ENCODE measurements around the gene PTGDR. TPM values are rescaled to one million over a fixed set of nuclear protein-coding genes. Genes with fewer than 3 reads are reported as not detected.

PTGDR gene
- total RNA-seq, 1 experiment from 2014 or later, result not detected

- H3K27ac ChIP-seq (ENCODE audit: low read depth, low read length), result no peak overlapping the region
- no peak overlapping the region for H2AFZ ChIP-seq (ENCODE audit: low read depth, low read length, poor library complexity, severe bottlenecking)
- H3K4me2 ChIP-seq (ENCODE audit: low read length), result no peak overlapping the region
- ATAC-seq, result no peak
- no TSS peak for BruUV-seq (replicated peaks)
- no peaks in the 10 kb centered on the region for H3K27me3 ChIP-seq (ENCODE audit: insufficient read depth, low read length)
- no peaks in the 10 kb centered on the region for H3K4me1 ChIP-seq (ENCODE audit: control insufficient read depth in 1 of 2, insufficient read depth in 2 of 2, low read length in 2 of 2)
- POLR2A ChIA-PET, result no interaction called here
- no peaks in the 10 kb centered on the region for H3K9me2 ChIP-seq (ENCODE audit: insufficient read depth)
- RAD21 ChIA-PET (ENCODE audit: low non-redundant PET in 1 of 2, low total read pairs in 2 of 2, uncharacterized antibody in 2 of 2, unreplicated experiment in 2 of 2), result no interaction called here
- CTCF ChIA-PET, result no interaction called here
- no peaks in the 10 kb centered on the region for H4K20me1 ChIP-seq (ENCODE audit: insufficient read depth)
- H3K9me3 ChIP-seq (ENCODE audit: control insufficient read depth in 1 of 2, insufficient read depth in 1 of 2, low read depth in 1 of 2, low read length in 2 of 2), result no peaks in the 10 kb centered on the region
- no peaks in the 10 kb centered on the region for H3K79me2 ChIP-seq (ENCODE audit: insufficient read depth, low read length)
- H3K4me3 ChIP-seq (replicated peaks in 1 of 2; ENCODE audit: low read depth in 1 of 2, low read length in 2 of 2), result no peak overlapping the region
- intact Hi-C loops (cut with micrococcal nuclease), result no loop called here
- no peaks in the 10 kb centered on the region for H3K36me3 ChIP-seq (ENCODE audit: control insufficient read depth in 1 of 2, insufficient read depth in 2 of 2, low read length in 2 of 2)
- DNase-seq (ENCODE audit: low read depth, low spot score), result no peak
- no peak overlapping the region for H3K9ac ChIP-seq (ENCODE audit: low read length)
- TF ChIP-seq EGR1 (IDR thresholded peaks at IDR 0.05; ENCODE audit: low read depth) (no peak), CTCF (IDR thresholded peaks at IDR 0.05 in 2 of 3, conservative IDR thresholded peaks at IDR 0.05 in 1 of 3; ENCODE audit: borderline replicate concordance in 1 of 3, insufficient read depth in 1 of 3, low read depth in 2 of 3, low read length in 2 of 3) (no peak), FOSL1 (IDR thresholded peaks at IDR 0.05; ENCODE audit: low read depth) (no peak)
Measured at GRCh38 chr14:52258783-52259182, 8.7 kb upstream of the PTGDR start.

- Histone ChIP-seq H3K4me3 (replicated peaks in 1 of 2; ENCODE audit: low read depth in 1 of 2, low read length in 2 of 2) (no peak overlapping the region), H3K9ac (ENCODE audit: low read length) (no peak overlapping the region), H3K27ac (ENCODE audit: low read depth, low read length) (no peak overlapping the region), H3K36me3 (ENCODE audit: control insufficient read depth in 1 of 2, insufficient read depth in 2 of 2, low read length in 2 of 2) (no peaks in the 10 kb centered on the region), H2AFZ (ENCODE audit: low read depth, low read length, poor library complexity, severe bottlenecking) (no peak overlapping the region), H3K9me3 (ENCODE audit: control insufficient read depth in 1 of 2, insufficient read depth in 1 of 2, low read depth in 1 of 2, low read length in 2 of 2) (no peaks in the 10 kb centered on the region), H3K79me2 (ENCODE audit: insufficient read depth, low read length) (no peaks in the 10 kb centered on the region), H3K4me2 (ENCODE audit: low read length) (no peak overlapping the region), H3K4me1 (ENCODE audit: control insufficient read depth in 1 of 2, insufficient read depth in 2 of 2, low read length in 2 of 2) (no peaks in the 10 kb centered on the region), H4K20me1 (ENCODE audit: insufficient read depth) (no peaks in the 10 kb centered on the region), H3K9me2 (ENCODE audit: insufficient read depth) (no peaks in the 10 kb centered on the region), H3K27me3 (ENCODE audit: insufficient read depth, low read length) (no peaks in the 10 kb centered on the region)
- CTCF ChIA-PET, result no interaction called here
- RAD21 ChIA-PET (ENCODE audit: low non-redundant PET in 1 of 2, low total read pairs in 2 of 2, uncharacterized antibody in 2 of 2, unreplicated experiment in 2 of 2), result no interaction called here
- TF ChIP-seq JUND (IDR thresholded peaks at IDR 0.05), result no peak
- no peak for TF ChIP-seq ELF1 (IDR thresholded peaks at IDR 0.05; ENCODE audit: borderline replicate concordance, low read depth)
- no peak for TF ChIP-seq TCF7L2 (IDR thresholded peaks at IDR 0.05; ENCODE audit: borderline replicate concordance, extremely low read depth, insufficient read depth, insufficient read length)
- TF ChIP-seq EGR1 (IDR thresholded peaks at IDR 0.05; ENCODE audit: low read depth), result no peak
- TF ChIP-seq ZNF274 (IDR thresholded peaks at IDR 0.05; ENCODE audit: low read depth, low read length), result no peak
- TF ChIP-seq CTCF (IDR thresholded peaks at IDR 0.05 in 2 of 3, conservative IDR thresholded peaks at IDR 0.05 in 1 of 3; ENCODE audit: borderline replicate concordance in 1 of 3, insufficient read depth in 1 of 3, low read depth in 2 of 3, low read length in 2 of 3), result no peak
- TF ChIP-seq EZH2phosphoT487 (IDR thresholded peaks at IDR 0.05; ENCODE audit: borderline replicate concordance), result no peak
- no peak for TF ChIP-seq REST (IDR thresholded peaks at IDR 0.05; ENCODE audit: low read depth)
- TF ChIP-seq POLR2A (IDR thresholded peaks at IDR 0.05; ENCODE audit: borderline replicate concordance, extremely low read depth, insufficient read depth, insufficient read length), result no peak
- TF ChIP-seq EZH2 (IDR thresholded peaks at IDR 0.05), result no peak
- intact Hi-C loops (cut with micrococcal nuclease), result no loop called here
- ATAC-seq (no peak), DNase-seq (ENCODE audit: low read depth, low spot score) (no peak)
- POLR2A ChIA-PET, result no interaction called here
- BruUV-seq (replicated peaks), result no TSS peak
Measured at GRCh38 chr14:52259434-52259833, 8.1 kb upstream of the PTGDR start.

All from HCT116 (cell line).